ENCODE results near the gene NDUFA6.
"Not testable (repeated sequence)": the region's sequence is repeated elsewhere in the genome, so short reads cannot be mapped to it uniquely, and the experiment has no call there.

NDUFA6 gene

DNA sequence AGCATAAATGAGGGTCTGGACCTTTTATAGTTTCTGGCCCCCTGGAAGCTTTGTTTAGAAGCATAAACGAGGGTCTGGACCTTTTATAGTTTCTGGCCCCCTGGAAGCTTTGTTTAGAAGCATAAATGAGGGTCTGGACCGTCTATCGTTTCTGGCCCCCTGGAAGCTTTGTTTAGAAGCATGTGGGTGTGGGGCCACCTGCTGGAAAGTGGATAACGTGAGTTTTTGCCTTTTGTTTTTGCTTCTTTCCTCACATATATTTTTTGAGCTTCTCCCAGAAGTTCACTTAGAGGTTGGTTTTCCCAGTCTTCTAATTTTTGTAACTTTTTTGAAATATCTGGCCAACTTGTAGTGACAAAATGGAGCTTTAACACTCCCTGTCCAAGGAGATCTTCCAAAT, 22.2 kb upstream of the NDUFA6 start:
- peak; percentile 33 for DNase-seq (ENCODE audit: low read depth)

- DNase-seq (ENCODE audit: low read depth): peak; percentile 30
These were observed 21.2 kb upstream of the NDUFA6 start for GRCh38 chr22:42111798-42112197.

GRCh38 chr22:42108848-42109247, 18.3 kb upstream of the NDUFA6 start:
- DNase-seq (ENCODE audit: low read depth): no peak

GRCh38 chr22:42104332-42104860, 13.8 kb upstream of the NDUFA6 start:
- DNase-seq (ENCODE audit: low read depth): not testable (repeated sequence)

DNA sequence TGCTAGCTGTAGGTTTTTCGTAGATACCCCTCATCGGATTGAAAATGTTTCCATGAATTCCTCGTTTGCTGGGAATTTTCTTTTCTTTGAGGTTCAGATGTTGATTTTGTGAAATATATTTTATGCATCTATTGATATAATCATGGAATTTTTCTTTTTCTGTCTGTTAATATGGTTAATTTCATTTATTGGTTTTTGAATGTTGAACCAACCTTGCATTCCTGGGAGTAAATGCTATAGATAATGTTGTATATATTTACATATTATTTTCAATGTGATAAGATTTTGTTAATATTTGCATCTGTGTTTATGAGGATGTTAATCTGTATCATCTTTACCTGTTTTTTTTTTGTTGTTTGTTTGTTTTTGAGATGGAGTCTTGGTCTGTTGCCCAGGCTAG, 10.6 kb upstream of the NDUFA6 start:
- no peak for DNase-seq (ENCODE audit: low read depth)

DNA sequence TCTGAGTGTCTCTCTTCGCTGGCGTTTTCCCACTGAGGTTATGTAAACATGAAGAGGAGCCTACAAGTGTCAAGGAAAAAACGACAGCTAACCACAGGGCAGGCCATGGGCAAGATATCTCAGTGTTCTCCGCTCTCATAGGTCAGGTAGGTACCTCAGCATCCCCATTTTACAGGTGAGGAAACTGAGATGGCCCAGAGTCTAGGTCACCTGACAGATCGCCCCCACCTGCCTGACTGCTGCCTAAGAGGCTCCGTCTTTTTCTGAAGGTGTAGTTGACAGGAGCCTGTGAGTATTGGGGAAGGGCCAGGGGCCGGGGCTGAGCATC, 847 bp upstream of the NDUFA6 start:
- no peak for DNase-seq (ENCODE audit: low read depth)

DNA sequence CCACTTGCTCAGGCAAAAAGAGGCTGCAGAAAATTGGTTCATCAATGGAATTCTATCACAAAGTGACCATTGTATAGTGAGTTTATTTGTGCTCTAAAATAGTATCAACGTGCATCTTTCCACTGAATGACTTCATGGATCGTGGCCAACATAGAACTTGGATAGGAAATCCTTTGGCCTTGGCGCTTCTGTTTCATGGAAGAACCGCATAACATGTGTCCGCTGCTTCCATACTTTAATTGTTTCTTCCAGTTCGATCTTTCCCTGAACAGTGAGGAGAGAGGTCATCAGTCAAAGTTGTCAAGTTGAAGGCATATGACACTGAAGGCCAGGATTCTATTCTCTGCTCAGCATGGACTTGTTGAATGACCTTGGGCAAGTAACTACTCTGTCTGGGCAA, 4.5 kb downstream of the NDUFA6 start:
- no peak for DNase-seq (ENCODE audit: low read depth)

- no peak for DNase-seq (ENCODE audit: low read depth)
These were observed 5.7 kb downstream of the NDUFA6 start for GRCh38 chr22:42084874-42085273.

DNA sequence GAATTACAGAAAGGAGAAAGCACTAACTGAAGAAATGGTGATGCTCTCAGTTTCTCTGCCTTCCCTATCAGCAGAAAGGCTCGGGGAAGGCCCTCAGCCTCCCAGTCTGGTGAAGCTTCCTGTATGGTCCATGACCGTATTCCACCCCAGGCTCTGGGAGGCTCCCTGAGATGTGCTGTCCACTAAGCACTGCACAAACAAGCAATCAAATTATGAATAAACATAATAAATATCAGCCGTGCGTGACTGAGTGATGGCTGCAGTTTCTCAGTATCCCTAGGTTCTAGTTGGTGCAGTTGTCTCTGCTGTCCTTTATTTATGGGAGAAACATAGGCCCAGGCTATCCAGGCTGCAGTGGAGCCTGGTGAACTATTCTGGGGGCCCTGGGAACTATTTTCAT, 7.5 kb downstream of the NDUFA6 start:
- DNase-seq (ENCODE audit: low read depth): no peak

DNA sequence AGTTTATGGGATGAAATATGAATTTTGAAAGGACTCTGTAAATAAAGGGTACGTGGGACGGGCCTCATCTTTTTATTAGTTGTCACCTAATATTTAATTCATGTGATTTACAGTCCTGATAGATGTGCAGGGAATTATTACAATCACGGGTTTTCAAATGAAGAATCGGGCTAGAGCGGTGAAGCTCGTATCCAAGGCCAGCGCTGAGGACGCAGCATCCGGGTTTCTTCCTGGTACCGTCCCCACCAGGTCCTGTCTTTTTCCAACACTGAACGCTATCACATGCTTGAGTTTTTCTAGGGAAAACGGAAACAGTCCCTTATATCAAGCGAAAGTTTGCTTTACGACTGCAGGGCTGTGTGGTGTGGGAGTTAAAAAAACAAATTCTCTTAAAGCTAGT, 10.3 kb downstream of the NDUFA6 start:
- peak; percentile 52 for DNase-seq (ENCODE audit: low read depth)

GRCh38 chr22:42079319-42080251, 11.0 kb downstream of the NDUFA6 start, which contains the start of gene SMDT1:
Gene SMDT1, plus strand, starts transcription at chr22:42079700. Its CDS starts 69 bp downstream, at chr22:42079769.
- peak; percentile 99 for DNase-seq (ENCODE audit: low read depth)

GRCh38 chr22:42078469-42079318, 11.9 kb downstream of the NDUFA6 start:
- no peak for DNase-seq (ENCODE audit: low read depth)

- DNase-seq (ENCODE audit: low read depth): no peak
These were observed 13.0 kb downstream of the NDUFA6 start for GRCh38 chr22:42077486-42078125.

DNA sequence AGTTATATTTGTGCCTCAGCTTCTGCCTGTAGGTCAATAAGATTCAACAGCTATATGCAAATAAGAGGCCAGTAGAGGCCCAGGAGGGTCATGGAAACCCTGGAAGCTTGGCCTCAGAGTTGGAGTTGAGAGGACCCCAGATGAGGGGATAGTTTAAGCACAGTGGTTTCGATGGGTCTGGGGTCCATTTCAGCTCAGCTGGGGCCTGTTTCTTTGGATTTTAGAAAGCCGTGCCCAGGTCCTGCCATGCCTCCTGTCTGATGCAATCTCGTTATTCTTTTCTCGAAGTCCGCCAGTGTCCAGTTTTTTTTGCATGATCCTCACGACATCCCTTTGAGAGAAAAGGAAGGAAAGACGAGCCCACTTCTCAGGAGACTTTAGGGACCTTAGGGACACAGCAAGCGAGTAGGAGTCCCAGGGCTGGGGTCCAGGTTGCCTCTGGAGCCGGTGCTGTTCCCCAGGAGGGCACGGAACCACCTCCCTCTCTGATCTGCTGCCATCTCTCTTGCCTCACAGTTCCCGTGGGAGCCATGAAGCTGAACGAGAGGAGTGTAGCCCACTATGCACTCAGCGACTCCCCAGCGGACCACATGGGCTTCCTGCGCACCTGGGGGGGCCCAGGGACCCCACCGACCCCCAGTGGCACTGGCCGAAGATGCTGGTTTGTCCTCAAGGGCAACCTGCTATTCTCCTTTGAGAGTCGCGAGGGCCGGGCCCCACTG, 13.6 kb downstream of the NDUFA6 start:
- DNase-seq (ENCODE audit: low read depth): no peak

GRCh38 chr22:42074846-42075676, 15.5 kb downstream of the NDUFA6 start:
- DNase-seq (ENCODE audit: low read depth): no peak

DNA sequence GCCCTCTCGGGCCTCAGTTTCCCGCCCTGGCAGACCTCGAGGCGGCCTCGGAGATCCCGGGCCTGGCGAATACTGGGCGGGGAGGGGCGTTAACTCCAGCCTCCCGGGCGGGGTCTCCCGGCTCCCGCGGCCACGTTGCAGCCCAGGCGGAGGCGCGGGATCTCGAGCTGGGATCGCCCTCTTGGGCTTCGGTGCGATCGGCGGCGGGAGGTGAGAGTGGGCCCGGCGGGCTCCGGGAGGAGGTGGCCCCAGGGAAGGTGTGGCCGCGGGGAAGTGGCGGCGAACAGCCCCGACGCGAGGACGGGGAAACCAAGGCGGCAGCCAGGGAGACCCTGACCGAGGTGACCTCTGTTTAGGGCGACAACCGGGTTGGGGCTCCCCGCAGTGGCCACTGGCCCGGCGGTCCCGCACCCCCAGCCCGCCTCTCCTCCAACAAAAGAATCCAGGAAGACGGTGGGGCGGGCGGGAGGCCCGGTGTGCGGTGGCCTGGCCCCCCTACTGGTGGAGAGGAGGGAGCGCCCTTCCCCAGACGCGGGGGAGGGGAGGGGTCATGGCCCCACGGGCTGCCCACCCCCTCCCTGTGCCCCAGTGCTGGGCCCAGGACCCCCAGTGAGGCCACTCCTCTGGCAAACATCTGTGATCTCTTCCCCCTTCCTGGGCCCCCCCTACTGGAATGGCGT, 16.3 kb downstream of the NDUFA6 start, which contains the start of gene PHETA2:
TSS of gene PHETA2 (plus strand) at position 117 of the 680 bp plus-strand sequence. CDS start 3,046 bp downstream, outside the sequence.
- DNase-seq (ENCODE audit: low read depth): peak; percentile 44

GRCh38 chr22:42073621-42074041, 16.9 kb downstream of the NDUFA6 start:
- DNase-seq (ENCODE audit: low read depth): no peak

GRCh38 chr22:42072606-42073330, 17.8 kb downstream of the NDUFA6 start:
- DNase-seq (ENCODE audit: low read depth): no peak

DNA sequence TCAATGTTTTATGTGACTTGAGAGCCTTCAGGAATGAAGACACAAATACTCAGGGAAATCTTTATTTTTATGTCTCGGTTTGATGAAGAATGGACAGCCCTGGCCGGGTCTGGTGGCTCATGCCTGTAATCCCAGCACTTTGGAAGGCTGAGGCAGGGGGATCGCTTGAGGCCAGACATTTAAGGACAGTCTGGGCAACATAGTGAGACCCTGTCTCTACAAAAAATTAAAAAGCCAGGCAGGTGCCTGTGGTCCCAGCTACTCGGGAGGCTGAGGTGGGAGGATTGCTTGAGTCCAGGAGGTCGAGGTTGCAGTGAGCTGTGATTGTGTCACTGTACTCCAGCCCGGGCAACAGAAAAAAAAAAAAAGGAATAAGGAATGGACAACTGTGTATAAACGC, 19.1 kb downstream of the NDUFA6 start:
- DNase-seq (ENCODE audit: low read depth): not testable (repeated sequence)

Measured in ELR (cell line).